CD4-positive, alpha-beta memory T cell (primary cell): ENCODE results near the gene DYNC1I1. TPM values are rescaled to one million over a fixed set of nuclear protein-coding genes. Genes with fewer than 3 reads are reported as not detected.

Experiments
- CTCF ChIA-PET: fragments of 350-600 bp; sonication (Branson Sonifier 250); formaldehyde crosslinking; loops from one replicate; lab custom pipeline; 2021; ENCODE audit warnings: inconsistent platforms; ENCODE audit not compliant: partially characterized antibody; lab: Charles Lee
- POLR2A ChIA-PET: fragments of 350-600 bp; sonication (Branson Sonifier 250); formaldehyde crosslinking; loops from one replicate; lab custom pipeline; 2021; ENCODE audit not compliant: partially characterized antibody; lab: Charles Lee
- DNase-seq, 5 donors: peaks; one replicate each; pipeline versions ENCODE4 v3.0.0 to v3.0.0-alpha.2; 2020 to 2022; ENCODE audit warnings: mixed read lengths in 1 of 5
- H3K27ac ChIP-seq: one replicate; pipeline ENCODE4 v1.7.0; 2013; ENCODE audit warnings: low read depth, low read length
- H3K27me3 ChIP-seq: 2 replicates; pipeline ENCODE4 v1.7.0; 2013; ENCODE audit warnings: mild to moderate bottlenecking, low read length, moderate library complexity; ENCODE audit not compliant: insufficient read depth
- H3K36me3 ChIP-seq: 2 replicates; pipeline ENCODE4 v1.7.0; 2013; ENCODE audit warnings: mild to moderate bottlenecking, low read length, moderate library complexity; ENCODE audit not compliant: insufficient read depth
- H3K4me1 ChIP-seq: 2 replicates; pipeline ENCODE4 v1.7.0; 2013; ENCODE audit warnings: mild to moderate bottlenecking, low read length, moderate library complexity; ENCODE audit not compliant: insufficient read depth
- H3K4me3 ChIP-seq, 2 donors: one replicate each; pipeline ENCODE4 v1.7.0; 2013; ENCODE audit warnings: low read length in 2 of 2, mild to moderate bottlenecking in 1 of 2
- H3K9me3 ChIP-seq, 2 donors: one replicate each; pipeline ENCODE4 v1.7.0; 2013; ENCODE audit warnings: low read length in 2 of 2, control low read depth in 1 of 2; ENCODE audit not compliant: control insufficient read depth in 1 of 2
- H3K27ac Mint-ChIP-seq, 7 donors: one replicate each; pipeline ENCODE4 v1.8.0; 2020 to 2021; ENCODE audit warnings: mixed read lengths in 7 of 7, mild to moderate bottlenecking in 6 of 7, inconsistent platforms in 3 of 7, moderate library complexity in 3 of 7
- H3K27me3 Mint-ChIP-seq, 2 donors: one replicate each; pipeline ENCODE4 v1.8.0; 2020 to 2021; ENCODE audit warnings: mixed read lengths in 2 of 2
- H3K36me3 Mint-ChIP-seq, 2 donors: one replicate each; pipeline ENCODE4 v1.8.0; 2020 to 2021; ENCODE audit warnings: mixed read lengths in 2 of 2, inconsistent platforms in 1 of 2, mild to moderate bottlenecking in 1 of 2
- H3K4me1 Mint-ChIP-seq, 4 donors: one replicate each; pipeline ENCODE4 v1.8.0; 2020 to 2021; ENCODE audit warnings: mixed read lengths in 4 of 4, mild to moderate bottlenecking in 1 of 4
- H3K4me3 Mint-ChIP-seq, 8 donors: one replicate each; pipeline ENCODE4 v1.8.0; 2020 to 2021; ENCODE audit warnings: mixed read lengths in 8 of 8, mild to moderate bottlenecking in 7 of 8, moderate library complexity in 6 of 8, inconsistent platforms in 3 of 8
- H3K9me3 Mint-ChIP-seq, 8 donors: one replicate each; pipeline ENCODE4 v1.8.0; 2020 to 2021; ENCODE audit warnings: mixed read lengths in 8 of 8, mild to moderate bottlenecking in 5 of 8, inconsistent platforms in 3 of 8, moderate library complexity in 1 of 8
- intact Hi-C: fragments of 100-400 bp; cut with micrococcal nuclease; formaldehyde crosslinking; loops from one replicate; pipeline ENCODE4 v1.15.1; 2023
- polyA plus RNA-seq, 2 donors: library from polyadenylated mRNA; unstranded; fragments of 300-500 nt; fragmentation: Illumina TruSeq; gene quantifications; one replicate each; pipeline ENCODE4 v1.2.3, GENCODE V29; 2021
- total RNA-seq, 2 experiments: library from RNA; stranded (reverse); gene quantifications; one replicate each; pipeline ENCODE4 v1.2.3, GENCODE V29; 2021

Gene DYNC1I1
- total and polyA plus RNA-seq, 4 experiments from 2014 or later = 0.33 TPM; not detected in 3

DNA sequence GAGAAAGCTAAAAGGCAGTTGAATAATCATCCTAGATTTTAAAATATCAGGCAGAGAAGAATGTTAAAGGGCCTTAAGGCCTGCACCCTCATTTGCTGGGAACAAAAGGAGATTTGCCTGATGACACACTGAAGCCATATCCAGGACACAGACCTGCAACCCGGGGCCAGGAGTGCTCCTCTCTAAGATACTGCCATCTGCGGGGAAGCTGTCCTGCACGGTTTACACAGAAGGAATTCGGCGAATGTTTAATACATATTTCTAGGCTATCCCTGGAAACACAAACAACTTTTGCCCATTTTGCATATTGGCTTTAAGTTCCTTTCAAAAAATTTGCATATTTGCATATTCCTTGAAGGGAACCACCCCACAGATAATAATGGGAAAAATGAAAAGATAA, 52.3 kb downstream of the DYNC1I1 start:
- no peak for DNase-seq

DNA sequence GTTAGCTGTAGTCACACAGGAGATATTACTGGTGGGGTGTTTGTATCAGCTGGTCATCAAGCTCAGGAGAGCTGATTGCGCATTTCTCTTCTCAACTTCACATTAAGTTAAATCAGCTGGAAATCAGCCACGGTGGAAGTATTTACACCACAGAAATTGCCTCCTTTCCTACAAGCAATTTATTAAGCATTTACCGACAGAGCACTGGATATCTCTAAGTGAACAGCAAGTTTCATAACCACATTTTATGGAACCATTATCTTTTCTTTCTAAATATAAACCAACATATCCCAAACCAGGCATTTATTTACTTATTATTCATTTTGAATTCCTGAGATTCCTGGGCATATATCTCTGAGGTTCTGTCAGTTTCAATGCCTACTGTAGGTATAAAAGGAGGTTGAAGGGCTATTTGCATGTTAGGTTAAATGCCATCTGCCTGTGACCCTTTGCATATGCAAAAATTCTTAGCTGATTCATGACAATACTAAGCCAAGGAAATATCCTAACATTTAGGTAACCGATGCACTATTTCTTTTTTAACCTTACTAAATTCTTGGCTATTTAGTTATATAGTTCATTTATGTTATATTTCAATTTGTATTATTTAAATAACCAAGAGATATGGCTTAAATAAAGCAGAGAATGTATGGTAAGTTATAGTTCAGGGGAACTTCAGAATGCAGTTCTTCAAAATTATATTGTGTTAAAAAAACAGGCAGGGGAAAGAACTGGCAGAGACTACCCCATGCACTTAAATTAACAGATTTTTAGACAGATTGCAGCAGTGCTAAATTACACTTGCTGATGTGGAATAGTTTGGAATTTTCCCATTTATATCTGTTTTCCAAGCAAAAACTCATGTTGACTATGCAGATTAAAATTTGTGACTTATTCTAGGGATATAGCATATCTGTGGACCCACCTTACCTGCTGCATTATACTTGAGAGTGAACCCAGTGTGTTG, 56.8 kb downstream of the DYNC1I1 start:
- H3K27ac Mint-ChIP-seq = no peak overlapping the region
- ChIA-PET POLR2A (no interaction called here), CTCF (no interaction called here)
- Histone ChIP-seq H3K9me3 (no peaks in the 10 kb centered on the region), H3K27me3 (no peaks in the 10 kb centered on the region), H3K4me1 (no peaks in the 10 kb centered on the region), H3K36me3 (no peaks in the 10 kb centered on the region), H3K27ac (no peak overlapping the region), H3K4me3 (no peak overlapping the region)
- H3K4me1 Mint-ChIP-seq = no peaks in the 10 kb centered on the region
- no peaks in the 10 kb centered on the region for H3K36me3 Mint-ChIP-seq
- no peak for DNase-seq
- H3K4me3 Mint-ChIP-seq = no peak overlapping the region
- H3K27me3 Mint-ChIP-seq = no peaks in the 10 kb centered on the region
- intact Hi-C loops = no loop called here
- H3K9me3 Mint-ChIP-seq = peaks cover 0 to 3% (median 0%) of the 10 kb centered on the region in 8 donors

More for the DNA sequence above, 52.3 kb downstream of the DYNC1I1 start:
- Mint-ChIP-seq H3K27ac (no peak overlapping the region), H3K9me3 (no peaks in the 10 kb centered on the region), H3K36me3 (no peaks in the 10 kb centered on the region), H3K27me3 (no peaks in the 10 kb centered on the region), H3K4me1 (no peaks in the 10 kb centered on the region), H3K4me3 (no peak overlapping the region)
- POLR2A ChIA-PET = no interaction called here
- H3K36me3 ChIP-seq = no peaks in the 10 kb centered on the region
- no peak overlapping the region for H3K4me3 ChIP-seq
- no peak overlapping the region for H3K27ac ChIP-seq
- peaks cover 5% of the 10 kb centered on the region for H3K27me3 ChIP-seq
- intact Hi-C loops = no loop called here
- H3K9me3 ChIP-seq = no peaks in the 10 kb centered on the region
- H3K4me1 ChIP-seq = no peaks in the 10 kb centered on the region
- CTCF ChIA-PET = no interaction called here

DNA sequence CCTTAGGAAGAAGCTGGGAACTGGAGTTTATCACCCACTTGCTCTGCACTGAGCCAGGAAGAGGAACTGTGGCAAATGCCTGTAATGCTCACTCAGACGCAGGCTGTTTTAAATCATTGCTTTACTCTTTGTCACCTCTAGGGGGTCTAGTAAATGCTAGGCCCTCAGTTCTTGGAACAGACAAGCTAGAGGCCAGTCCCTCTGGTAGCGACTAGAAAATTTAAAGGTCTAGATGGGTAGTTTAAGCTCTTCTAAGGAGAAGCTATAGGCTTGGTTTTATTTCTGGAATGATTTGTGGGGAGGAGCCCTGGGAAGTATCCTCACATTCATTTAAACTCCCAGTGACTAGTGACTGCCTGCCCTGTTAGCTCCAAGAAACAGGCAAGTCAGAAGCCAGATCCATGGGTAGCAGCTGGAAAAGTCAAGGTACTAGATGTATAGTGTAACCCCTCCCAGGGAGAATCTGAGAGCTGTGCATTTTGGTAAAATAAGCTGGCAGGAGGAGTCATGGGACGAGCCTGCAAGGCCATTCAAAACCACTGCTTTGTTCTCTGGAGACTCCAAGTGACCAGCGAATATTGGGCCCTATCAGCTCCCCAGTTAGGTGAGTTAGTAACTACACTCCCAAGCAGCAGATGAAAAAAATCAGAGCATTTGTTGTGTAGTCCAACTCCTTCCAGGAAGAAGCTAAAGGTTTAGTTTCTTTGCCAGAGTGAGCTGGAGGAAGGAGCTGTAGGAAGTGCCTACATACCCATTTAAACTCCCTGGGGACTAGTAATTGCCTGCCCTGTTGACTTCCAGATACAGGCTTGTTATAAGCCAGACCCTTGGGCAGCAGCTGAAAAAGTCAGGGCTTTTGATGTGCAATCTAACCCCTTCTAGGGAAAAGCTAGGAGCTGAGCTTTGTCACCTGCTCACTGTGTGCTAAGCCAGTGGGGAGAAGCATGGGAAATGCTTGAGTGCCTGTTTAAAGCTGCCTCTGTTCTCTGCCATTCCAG, 68.9 kb downstream of the DYNC1I1 start:
- ChIA-PET POLR2A (no interaction called here), CTCF (no interaction called here)
- Mint-ChIP-seq H3K4me3 (no peak overlapping the region), H3K27me3 (no peaks in the 10 kb centered on the region), H3K4me1 (no peaks in the 10 kb centered on the region), H3K36me3 (no peaks in the 10 kb centered on the region), H3K9me3 (peaks cover 0 to 20% (median 12%) of the 10 kb centered on the region in 8 donors), H3K27ac (no peak overlapping the region)
- Histone ChIP-seq H3K4me1 (no peaks in the 10 kb centered on the region), H3K36me3 (no peaks in the 10 kb centered on the region), H3K27ac (no peak overlapping the region), H3K27me3 (no peaks in the 10 kb centered on the region), H3K9me3 (no peaks in the 10 kb centered on the region), H3K4me3 (no peak overlapping the region)
- intact Hi-C loops = no loop called here
- DNase-seq = no peak

DNA sequence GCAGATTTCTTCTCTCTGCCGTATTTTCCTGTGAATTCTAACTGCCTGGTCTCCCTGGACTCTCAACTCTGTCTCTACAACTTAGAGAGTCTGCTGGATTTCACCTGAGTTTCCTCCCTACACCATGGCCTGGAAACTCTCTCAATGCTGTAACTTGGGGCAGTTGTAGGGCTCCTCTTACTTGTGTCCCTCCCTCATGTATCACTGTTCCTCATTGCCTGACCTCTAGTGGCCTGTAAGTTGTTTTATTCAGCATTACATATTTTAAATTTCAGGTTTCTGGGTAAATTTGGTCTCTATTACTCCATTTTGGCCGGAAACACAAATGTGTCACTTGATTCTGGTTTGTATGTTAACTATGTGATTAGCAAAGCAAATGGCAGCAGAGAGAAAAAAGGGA, 70.9 kb downstream of the DYNC1I1 start:
- ChIA-PET POLR2A (no interaction called here), CTCF (no interaction called here)
- Mint-ChIP-seq H3K9me3 (peaks cover 0 to 13% (median 7%) of the 10 kb centered on the region in 8 donors), H3K36me3 (no peaks in the 10 kb centered on the region), H3K4me1 (no peaks in the 10 kb centered on the region), H3K27me3 (no peaks in the 10 kb centered on the region), H3K27ac (no peak overlapping the region), H3K4me3 (no peak overlapping the region)
- Histone ChIP-seq H3K9me3 (no peaks in the 10 kb centered on the region), H3K4me1 (no peaks in the 10 kb centered on the region), H3K36me3 (no peaks in the 10 kb centered on the region), H3K4me3 (no peak overlapping the region), H3K27ac (no peak overlapping the region), H3K27me3 (no peaks in the 10 kb centered on the region)
- DNase-seq = no peak
- intact Hi-C loops = no loop called here

DNA sequence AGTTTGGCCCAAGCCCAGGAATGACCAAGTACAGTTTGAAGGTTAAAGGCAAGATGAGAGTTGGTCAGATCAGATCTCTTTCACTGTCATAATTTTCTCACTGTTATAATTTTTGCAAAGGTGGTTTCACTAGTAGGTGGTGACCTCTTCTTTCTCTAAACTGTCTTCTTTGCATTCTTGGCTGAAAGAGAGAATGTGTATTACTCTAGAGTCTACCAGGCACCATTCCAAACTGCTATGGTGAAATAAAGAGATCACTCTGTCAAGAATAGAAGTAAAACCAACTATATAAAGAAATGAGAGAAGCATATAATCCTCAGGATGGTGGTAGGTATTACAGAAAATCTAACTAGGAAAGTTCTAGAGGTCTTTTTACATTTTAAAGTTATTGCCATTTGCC, 72.7 kb downstream of the DYNC1I1 start:
- Mint-ChIP-seq H3K9me3 (peaks cover 0 to 10% (median 5%) of the 10 kb centered on the region in 8 donors), H3K36me3 (no peaks in the 10 kb centered on the region), H3K4me1 (no peaks in the 10 kb centered on the region), H3K27me3 (no peaks in the 10 kb centered on the region), H3K27ac (no peak overlapping the region), H3K4me3 (no peak overlapping the region)
- no peak overlapping the region for H3K27ac ChIP-seq
- intact Hi-C loops = no loop called here
- DNase-seq = no peak
- H3K27me3 ChIP-seq = no peaks in the 10 kb centered on the region
- H3K9me3 ChIP-seq = no peaks in the 10 kb centered on the region
- no peak overlapping the region for H3K4me3 ChIP-seq
- no peaks in the 10 kb centered on the region for H3K36me3 ChIP-seq
- H3K4me1 ChIP-seq = no peaks in the 10 kb centered on the region
- ChIA-PET POLR2A (no interaction called here), CTCF (no interaction called here)

DNA sequence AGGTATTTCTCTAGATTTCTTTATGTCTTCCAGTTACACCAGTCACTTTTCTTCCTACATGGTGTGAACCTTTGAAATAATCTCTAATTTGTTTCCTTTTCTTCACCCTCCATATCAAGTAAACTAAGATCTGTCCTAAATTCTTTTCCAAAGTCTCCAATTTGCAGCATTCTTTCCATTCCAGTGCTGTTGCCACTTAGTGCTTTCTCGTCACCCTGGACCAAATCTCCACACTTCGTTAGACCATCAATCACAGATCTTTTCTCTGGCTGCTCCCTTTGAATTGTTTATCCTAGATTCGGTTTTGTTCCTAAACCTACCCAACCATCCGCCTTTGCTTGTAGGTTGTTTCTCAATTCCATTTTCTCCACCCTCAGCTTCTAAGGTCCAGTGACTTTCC, 74.7 kb downstream of the DYNC1I1 start:
- H3K27ac Mint-ChIP-seq = no peak overlapping the region
- CTCF ChIA-PET = no interaction called here
- H3K36me3 ChIP-seq = no peaks in the 10 kb centered on the region

GRCh38 chr7:95859429-95859828, 87.1 kb downstream of the DYNC1I1 start:
- no peaks in the 10 kb centered on the region for H3K4me1 ChIP-seq
- Mint-ChIP-seq H3K9me3 (peaks cover 0 to 16% (median 6%) of the 10 kb centered on the region in 8 donors), H3K36me3 (no peaks in the 10 kb centered on the region)

More for the DNA sequence above, 74.7 kb downstream of the DYNC1I1 start:
- no peak overlapping the region for H3K4me3 Mint-ChIP-seq
- H3K27me3 Mint-ChIP-seq = no peaks in the 10 kb centered on the region
- Histone ChIP-seq H3K4me1 (no peaks in the 10 kb centered on the region), H3K9me3 (no peaks in the 10 kb centered on the region), H3K27ac (no peak overlapping the region), H3K4me3 (no peak overlapping the region), H3K27me3 (no peaks in the 10 kb centered on the region)
- POLR2A ChIA-PET = no interaction called here
- DNase-seq = no peak
- intact Hi-C loops = no loop called here
- H3K4me1 Mint-ChIP-seq = no peaks in the 10 kb centered on the region
- H3K36me3 Mint-ChIP-seq = no peaks in the 10 kb centered on the region
- peaks cover 0 to 7% (median 0%) of the 10 kb centered on the region in 8 donors for H3K9me3 Mint-ChIP-seq

More at GRCh38 chr7:95859429-95859828, 87.1 kb downstream of the DYNC1I1 start:
- POLR2A ChIA-PET = no interaction called here
- H3K27me3 Mint-ChIP-seq = peaks cover 0 to 2% of the 10 kb centered on the region in 2 donors
- intact Hi-C loops = no loop called here
- H3K4me3 Mint-ChIP-seq = no peak overlapping the region
- Histone ChIP-seq H3K9me3 (no peaks in the 10 kb centered on the region), H3K27me3 (no peaks in the 10 kb centered on the region), H3K4me3 (no peak overlapping the region), H3K27ac (no peak overlapping the region), H3K36me3 (no peaks in the 10 kb centered on the region)
- DNase-seq = no peak
- no peak overlapping the region for H3K27ac Mint-ChIP-seq
- no peaks in the 10 kb centered on the region for H3K4me1 Mint-ChIP-seq
- CTCF ChIA-PET = no interaction called here
